ENCODE measurements around the gene MAN1A1. TPM values are rescaled to one million over a fixed set of nuclear protein-coding genes. Genes with fewer than 3 reads are reported as not detected.

MAN1A1 gene
- total and polyA plus RNA-seq, 4 donors = 68.2 to 209 (median 148) TPM

GRCh38 chr6:119215309-119215708 is 134.3 kb downstream of the MAN1A1 start:
- Histone ChIP-seq H3K9me3 (ENCODE audit: control insufficient read depth in 4 of 4, low read length in 3 of 4) (no peaks in the 10 kb centered on the region), H3K27ac (ENCODE audit: low read depth in 1 of 2, low read length in 2 of 2) (no peak overlapping the region), H3K27me3 (ENCODE audit: control insufficient read depth in 4 of 4, insufficient read depth in 4 of 4, low read length in 3 of 4) (no peaks in the 10 kb centered on the region), H3K4me3 (ENCODE audit: low read depth in 1 of 3, low read length in 3 of 3) (no peak overlapping the region), H3K9ac (ENCODE audit: low read depth in 1 of 2, low read length in 2 of 2) (no peak overlapping the region), H3K4me1 (ENCODE audit: control insufficient read depth in 4 of 4, insufficient read depth in 4 of 4, low read length in 3 of 4) (peaks cover 5 to 21% (median 12%) of the 10 kb centered on the region in 4 donors), H3K36me3 (ENCODE audit: control insufficient read depth in 4 of 4, insufficient read depth in 3 of 4, low read depth in 1 of 4, low read length in 3 of 4) (peaks cover 0 to 2% (median 0%) of the 10 kb centered on the region in 4 donors)
- no peak for DNase-seq (ENCODE audit: low spot score)
- TF ChIP-seq NR2F2 (IDR thresholded peaks at IDR 0.05) (no peak), RXRA (IDR thresholded peaks at IDR 0.05) (peak in 1 of 2 donors; percentile 76), FOXA1 (IDR thresholded peaks at IDR 0.05) (peak; percentile 91), EGR1 (IDR thresholded peaks at IDR 0.05; ENCODE audit: low read depth in 2 of 2) (peak in 1 of 2 donors; percentile 35), SP1 (IDR thresholded peaks at IDR 0.05) (peak; percentile 37), GABPA (IDR thresholded peaks at IDR 0.05 in 1 of 2, conservative IDR thresholded peaks at IDR 0.05 in 1 of 2) (no peak), ATF3 (IDR thresholded peaks at IDR 0.05) (peak; percentile 14), RAD21 (IDR thresholded peaks at IDR 0.05) (peak; percentile 12 to 35), FOXA2 (IDR thresholded peaks at IDR 0.05) (peak; percentile 93), JUND (IDR thresholded peaks at IDR 0.05) (peak; percentile 54 to 86), YY1 (IDR thresholded peaks at IDR 0.05) (peak; percentile 73), REST (IDR thresholded peaks at IDR 0.05) (peak; percentile 59), HNF4A (conservative IDR thresholded peaks at IDR 0.05) (peak; percentile 85 to 92), ZBTB33 (IDR thresholded peaks at IDR 0.05) (peak; percentile 74), CTCF (IDR thresholded peaks at IDR 0.05; ENCODE audit: low read depth, low read length, missing input control) (no peak), MAX (IDR thresholded peaks at IDR 0.05) (peak; percentile 80), HNF4G (IDR thresholded peaks at IDR 0.05) (peak; percentile 32), TAF1 (conservative IDR thresholded peaks at IDR 0.05) (no peak)
- 21% methylated on average over 1 of the region's 1 CpG for WGBS

Data from liver (tissue), 9 donors.